SIG-M5 (cell line): ENCODE data around the gene RNF113B.

Experiments
- DNase-seq: peaks from one replicate; lab custom pipeline; 2025; lab: John Stamatoyannopoulos, UW

RNF113B gene

GRCh38 chr13:98176777-98177608 lies at the start of gene RNF113B:
Gene RNF113B (minus strand): TSS chr13:98177269. CDS start chr13:98177236, 33 bp downstream.
- no peak for DNase-seq

- no peak for DNase-seq
These were observed 49.4 kb upstream of the RNF113B start for GRCh38 chr13:98226496-98226895.

GRCh38 chr13:98225036-98225940 lies 48.2 kb upstream of the RNF113B start:
- DNase-seq = no peak

- no peak for DNase-seq
These were observed 47.5 kb upstream of the RNF113B start for GRCh38 chr13:98224557-98224956.

- no peak for DNase-seq
These were observed 46.7 kb upstream of the RNF113B start for GRCh38 chr13:98223741-98224140.

- no peak for DNase-seq
These were observed 45.7 kb upstream of the RNF113B start for GRCh38 chr13:98222816-98223215.

- DNase-seq = no peak
These were observed 45.0 kb upstream of the RNF113B start for GRCh38 chr13:98222081-98222554.

GRCh38 chr13:98221234-98221633 lies 44.2 kb upstream of the RNF113B start:
- no peak for DNase-seq

GRCh38 chr13:98220271-98220791 lies 43.3 kb upstream of the RNF113B start:
- DNase-seq = no peak

- DNase-seq = no peak
These were observed 42.6 kb upstream of the RNF113B start for GRCh38 chr13:98219685-98220084.

- no peak for DNase-seq
These were observed 40.5 kb upstream of the RNF113B start for GRCh38 chr13:98217597-98217996.

GRCh38 chr13:98216711-98217285 lies 39.7 kb upstream of the RNF113B start:
- DNase-seq = no peak

- no peak for DNase-seq
These were observed 39.1 kb upstream of the RNF113B start for GRCh38 chr13:98216135-98216565.

- DNase-seq = no peak
These were observed 38.4 kb upstream of the RNF113B start for GRCh38 chr13:98215508-98215907.

GRCh38 chr13:98214707-98215106 lies 37.6 kb upstream of the RNF113B start:
- DNase-seq = no peak

GRCh38 chr13:98214008-98214643 lies 37.1 kb upstream of the RNF113B start:
- DNase-seq = no peak

GRCh38 chr13:98213354-98213753 lies 36.3 kb upstream of the RNF113B start:
- no peak for DNase-seq

- no peak for DNase-seq
These were observed 35.7 kb upstream of the RNF113B start for GRCh38 chr13:98212763-98213162.

GRCh38 chr13:98208606-98209005 lies 31.5 kb upstream of the RNF113B start:
- no peak for DNase-seq

GRCh38 chr13:98207416-98207815 lies 30.3 kb upstream of the RNF113B start:
- no peak for DNase-seq

- DNase-seq = no peak
These were observed 29.9 kb upstream of the RNF113B start for GRCh38 chr13:98206946-98207345.

- no peak for DNase-seq
These were observed 27.5 kb upstream of the RNF113B start for GRCh38 chr13:98204546-98204945.
